ENCODE results near the gene SLC25A34.

Gene SLC25A34

DNA sequence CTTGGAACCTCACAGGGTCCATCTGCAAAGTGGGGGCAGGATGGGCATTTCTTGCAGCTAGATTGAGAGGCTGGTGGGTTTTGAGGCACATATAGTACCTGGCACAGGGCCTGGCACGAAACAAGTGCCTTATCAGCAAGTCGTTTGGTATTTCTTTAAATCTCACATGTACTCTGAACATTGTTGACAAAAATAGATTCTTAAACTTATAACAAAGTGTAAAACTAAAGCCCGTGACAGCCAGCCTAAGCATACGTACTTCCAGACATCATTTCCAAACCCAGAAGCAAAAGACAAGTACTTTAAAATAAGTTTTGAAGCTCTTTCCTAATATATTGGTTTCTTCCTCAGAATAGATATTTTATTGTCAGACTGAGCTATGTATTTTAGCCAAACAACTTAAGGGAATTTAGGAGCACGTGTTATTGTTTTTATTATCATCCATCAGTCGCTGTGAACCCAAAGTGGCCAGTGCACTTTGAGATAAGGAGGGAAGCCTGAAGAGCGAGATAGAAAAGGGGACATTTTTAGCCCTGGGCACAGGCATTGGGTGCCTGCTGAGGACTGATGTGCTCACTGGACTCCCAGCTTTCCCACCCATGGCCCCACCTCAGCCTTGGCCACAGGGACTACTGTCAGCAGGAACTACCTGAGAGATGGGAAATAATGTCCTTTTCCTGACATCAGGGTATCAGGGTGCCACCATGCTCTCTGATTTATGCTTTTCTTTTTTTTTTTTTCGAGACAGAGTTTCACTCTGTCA, 25.5 kb downstream of the SLC25A34 start:
- H3K4me3 ChIP-seq (replicated peaks in 1 of 2; ENCODE audit: low read depth in 2 of 2, low read length in 2 of 2): peak overlapping the region; percentile 52 to 88
- peak in 1 of 2 donors; percentile 36 for DNase-seq (ENCODE audit: low read depth in 2 of 2)
- TF ChIP-seq, protein P1, sequence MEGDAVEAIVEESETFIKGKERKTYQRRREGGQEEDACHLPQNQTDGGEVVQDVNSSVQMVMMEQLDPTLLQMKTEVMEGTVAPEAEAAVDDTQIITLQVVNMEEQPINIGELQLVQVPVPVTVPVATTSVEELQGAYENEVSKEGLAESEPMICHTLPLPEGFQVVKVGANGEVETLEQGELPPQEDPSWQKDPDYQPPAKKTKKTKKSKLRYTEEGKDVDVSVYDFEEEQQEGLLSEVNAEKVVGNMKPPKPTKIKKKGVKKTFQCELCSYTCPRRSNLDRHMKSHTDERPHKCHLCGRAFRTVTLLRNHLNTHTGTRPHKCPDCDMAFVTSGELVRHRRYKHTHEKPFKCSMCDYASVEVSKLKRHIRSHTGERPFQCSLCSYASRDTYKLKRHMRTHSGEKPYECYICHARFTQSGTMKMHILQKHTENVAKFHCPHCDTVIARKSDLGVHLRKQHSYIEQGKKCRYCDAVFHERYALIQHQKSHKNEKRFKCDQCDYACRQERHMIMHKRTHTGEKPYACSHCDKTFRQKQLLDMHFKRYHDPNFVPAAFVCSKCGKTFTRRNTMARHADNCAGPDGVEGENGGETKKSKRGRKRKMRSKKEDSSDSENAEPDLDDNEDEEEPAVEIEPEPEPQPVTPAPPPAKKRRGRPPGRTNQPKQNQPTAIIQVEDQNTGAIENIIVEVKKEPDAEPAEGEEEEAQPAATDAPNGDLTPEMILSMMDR (IDR thresholded peaks at IDR 0.05; ENCODE audit: low read depth, low read length): no peak

DNA sequence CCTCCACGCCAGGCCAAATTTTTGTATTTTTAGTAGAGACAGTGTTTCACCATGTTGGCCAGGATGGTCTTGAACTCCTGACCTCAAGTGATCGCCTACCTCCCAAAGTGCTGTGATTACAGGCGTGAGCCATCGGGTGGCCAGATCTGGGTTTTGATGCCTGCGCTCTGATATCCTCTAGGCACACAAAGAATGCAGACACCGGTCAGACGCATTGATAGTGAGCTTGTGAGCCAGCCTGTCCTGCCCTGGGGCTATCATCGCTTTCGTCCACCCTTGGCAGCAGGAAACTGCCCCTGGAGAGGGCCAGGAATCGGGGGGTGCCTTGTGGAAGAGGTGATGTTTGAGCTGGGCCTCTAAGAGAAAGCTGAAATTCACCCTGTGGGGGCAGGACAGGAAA, 26.5 kb downstream of the SLC25A34 start:
- TF ChIP-seq, protein P1 (IDR thresholded peaks at IDR 0.05; ENCODE audit: low read depth, low read length): no peak

DNA sequence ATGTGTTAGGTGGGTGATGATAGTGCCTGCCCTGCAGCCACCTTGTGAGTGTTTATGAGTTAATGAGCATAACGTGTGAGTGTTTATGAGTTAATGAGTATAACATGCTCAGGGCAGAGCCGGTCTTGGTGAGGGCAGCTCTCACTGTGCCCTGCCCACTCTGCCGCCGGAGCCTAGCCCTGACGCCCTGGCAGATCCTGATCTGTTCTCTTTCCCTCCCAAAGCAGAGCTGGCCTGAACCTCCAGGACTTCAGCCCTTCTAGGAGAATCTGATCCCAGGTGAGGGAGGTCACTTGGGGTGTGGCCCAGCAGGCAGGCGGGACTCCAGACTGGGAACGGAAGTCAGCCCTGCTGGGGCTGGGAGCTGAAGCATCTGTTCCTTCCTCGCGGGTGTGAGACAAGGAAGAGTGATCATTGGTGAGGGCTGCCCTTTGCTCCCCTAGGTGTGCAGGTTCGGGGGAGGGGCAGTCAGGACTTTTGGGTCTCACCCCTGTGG, 28.3 kb downstream of the SLC25A34 start:
- TF ChIP-seq, protein P1 (IDR thresholded peaks at IDR 0.05; ENCODE audit: low read depth, low read length): no peak
- no peak for DNase-seq (ENCODE audit: low read depth in 2 of 2)
- no peak overlapping the region for H3K4me3 ChIP-seq (replicated peaks in 1 of 2; ENCODE audit: low read depth in 2 of 2, low read length in 2 of 2)

More for the DNA sequence above, 26.5 kb downstream of the SLC25A34 start:
- H3K4me3 ChIP-seq (replicated peaks in 1 of 2; ENCODE audit: low read depth in 2 of 2, low read length in 2 of 2): no peak overlapping the region
- no peak for DNase-seq (ENCODE audit: low read depth in 2 of 2)

DNA sequence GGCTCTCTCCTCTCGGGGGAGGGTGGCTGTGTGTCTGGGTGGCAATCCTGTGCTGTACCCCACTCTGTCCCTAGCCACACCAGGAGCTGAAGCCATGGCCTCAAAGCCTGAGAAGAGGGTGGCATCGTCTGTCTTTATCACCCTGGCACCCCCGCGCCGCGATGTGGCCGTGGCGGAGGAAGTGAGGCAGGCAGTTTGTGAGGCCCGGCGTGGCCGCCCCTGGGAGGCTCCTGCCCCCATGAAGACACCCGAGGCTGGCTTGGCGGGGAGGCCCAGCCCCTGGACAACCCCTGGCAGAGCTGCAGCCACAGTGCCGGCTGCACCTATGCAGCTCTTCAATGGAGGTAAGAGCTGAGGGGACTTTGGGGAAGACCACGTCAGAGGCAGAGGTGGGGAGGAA, 28.8 kb downstream of the SLC25A34 start:
- no peak for DNase-seq (ENCODE audit: low read depth in 2 of 2)
- no peak overlapping the region for H3K4me3 ChIP-seq (replicated peaks in 1 of 2; ENCODE audit: low read depth in 2 of 2, low read length in 2 of 2)
- TF ChIP-seq, protein P1 (IDR thresholded peaks at IDR 0.05; ENCODE audit: low read depth, low read length): no peak

DNA sequence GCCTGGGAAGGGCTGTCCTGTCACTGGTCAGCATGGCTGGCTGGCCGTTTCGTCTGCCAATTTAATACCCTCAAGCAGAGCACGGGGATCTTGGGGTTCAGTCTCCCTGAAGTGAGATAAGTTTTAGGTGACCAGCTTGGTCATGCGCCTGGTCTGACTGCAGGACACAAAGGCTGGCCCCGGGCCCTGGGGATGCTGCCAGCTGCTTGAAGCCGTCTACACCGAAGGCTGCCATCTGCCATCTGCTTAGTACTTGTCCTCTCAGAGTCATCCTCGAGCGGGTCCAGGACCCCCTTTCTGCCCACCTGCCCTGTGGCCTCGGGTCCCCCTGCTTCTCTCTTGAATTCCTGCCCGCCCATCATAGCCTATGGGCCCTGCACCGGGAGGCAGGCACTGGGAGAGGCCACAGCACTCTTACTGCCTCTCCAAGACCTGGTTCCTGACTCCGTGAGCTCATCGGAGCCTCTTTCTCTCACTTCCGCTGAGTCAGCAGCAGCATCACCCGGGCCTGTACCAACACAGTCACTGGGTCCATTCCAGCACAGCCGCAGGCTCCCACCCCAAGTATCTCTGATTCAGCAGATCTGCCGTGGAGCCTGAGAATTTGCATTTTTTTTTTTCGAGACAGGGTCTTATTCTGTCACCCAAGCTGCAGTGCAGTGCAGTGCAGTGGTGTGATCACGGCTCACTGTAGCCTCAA, 29.6 kb downstream of the SLC25A34 start:
- no peak overlapping the region for H3K4me3 ChIP-seq (replicated peaks in 1 of 2; ENCODE audit: low read depth in 2 of 2, low read length in 2 of 2)
- TF ChIP-seq, protein P1 (IDR thresholded peaks at IDR 0.05; ENCODE audit: low read depth, low read length): no peak
- peak; percentile 67 to 82 for DNase-seq (ENCODE audit: low read depth in 2 of 2)

DNA sequence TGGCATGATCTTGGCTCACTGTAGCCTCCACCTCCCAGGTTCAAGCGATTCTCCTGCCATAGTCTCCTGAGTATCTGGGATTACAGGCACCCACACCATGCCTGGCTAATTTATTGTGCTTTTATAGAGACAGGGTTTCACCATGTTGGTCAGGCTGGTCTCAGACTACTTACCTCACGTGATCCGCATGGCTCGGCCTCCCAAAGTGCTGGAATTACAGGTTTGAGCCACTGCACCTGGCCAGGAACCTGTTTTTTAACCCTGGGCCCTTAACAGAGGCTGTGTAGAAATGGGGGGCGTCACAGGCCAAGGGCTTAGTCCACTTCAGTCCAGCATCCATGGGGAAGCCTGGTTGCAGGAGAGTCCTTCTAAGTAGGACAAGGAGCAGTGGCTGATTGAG, 31.9 kb downstream of the SLC25A34 start:
- H3K4me3 ChIP-seq (replicated peaks in 1 of 2; ENCODE audit: low read depth in 2 of 2, low read length in 2 of 2): no peak overlapping the region
- DNase-seq (ENCODE audit: low read depth in 2 of 2): no peak
- TF ChIP-seq, protein P1 (IDR thresholded peaks at IDR 0.05; ENCODE audit: low read depth, low read length): no peak

All from cardiac fibroblast (primary cell).